NT2/D1 (cell line): ENCODE measurements around the gene RBMS3.

Experiments
- SUZ12 ChIP-seq: IDR thresholded peaks from 2 replicates; pipeline ENCODE4 v1.6.1; 2011; ENCODE audit not compliant: insufficient read length, insufficient read depth; ENCODE audit errors: extremely low read depth
- YY1 ChIP-seq: IDR thresholded peaks from 2 replicates; pipeline ENCODE4 v1.6.1; 2011; ENCODE audit not compliant: insufficient read length, insufficient read depth
- ZNF274 ChIP-seq: IDR thresholded peaks from 2 replicates; pipeline ENCODE4 v1.6.1; 2011; ENCODE audit warnings: mild to moderate bottlenecking, low read depth, low read length

DNA sequence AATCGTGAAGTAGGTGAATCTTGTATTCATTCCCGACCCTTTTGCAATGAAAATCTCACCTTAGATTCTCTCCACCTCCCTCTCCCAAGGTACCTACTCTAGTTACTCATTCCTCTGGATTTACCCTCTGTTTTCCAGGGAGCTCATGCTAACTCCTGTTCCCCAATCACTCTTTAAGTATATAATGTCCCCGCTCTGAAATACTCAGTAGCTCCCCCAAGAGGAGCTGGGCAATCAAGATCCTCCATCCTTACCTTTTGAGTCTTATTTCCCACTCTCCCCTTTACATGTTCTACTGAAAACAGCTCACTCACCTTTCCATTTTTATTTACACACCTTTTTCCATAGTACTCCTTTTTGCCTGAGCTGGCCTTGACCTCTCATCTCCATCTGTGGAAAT lies 599.9 kb downstream of the RBMS3 start:
- TF ChIP-seq YY1 (no peak), ZNF274 (no peak), SUZ12 (no peak)
